Ovary (tissue), 9 donors: ENCODE measurements around the gene BEAN1. TPM values are rescaled to one million over a fixed set of nuclear protein-coding genes. Genes with fewer than 3 reads are reported as not detected.

Experiments used
- DNase-seq, 5 donors: peaks; one replicate each; pipeline ENCODE4 v3.0.0-alpha.2; 2019 to 2020
- H3K27ac ChIP-seq, 2 donors: fragments of 200-600 bp; one replicate each; pipeline versions ENCODE4 v1.5.1 to v1.8.0; 2019 to 2022
- H3K27me3 ChIP-seq: fragments of 200-600 bp; one replicate; pipeline ENCODE4 v1.8.0; 2022
- H3K36me3 ChIP-seq: fragments of 200-600 bp; sonication (generic); one replicate; pipeline ENCODE4 v1.5.1; 2019
- H3K4me1 ChIP-seq: one replicate; pipeline ENCODE4 v1.8.1; 2013; ENCODE audit warnings: mild to moderate bottlenecking, moderate library complexity; ENCODE audit not compliant: insufficient read depth
- H3K4me3 ChIP-seq: fragments of 200-600 bp; sonication (generic); one replicate; pipeline ENCODE4 v1.5.1; 2017
- H3K9me3 ChIP-seq, 2 donors: fragments of 200-600 bp in 1 of 2; sonication (generic) in 1 of 2; one replicate each; pipeline versions ENCODE4 v1.5.1 to v1.8.1; 2013 to 2019; ENCODE audit warnings: mild to moderate bottlenecking in 1 of 2, moderate library complexity in 1 of 2
- EP300 ChIP-seq: sonication (generic); formaldehyde crosslinking; IDR thresholded peaks from one replicate; pipeline ENCODE4 v1.6.1; 2017; ENCODE audit warnings: antibody characterized with exemption
- POLR2A ChIP-seq: fragments of 450-650 bp; IDR thresholded peaks from one replicate; pipeline ENCODE4 v1.6.1; 2017; ENCODE audit warnings: antibody characterized with exemption, mild to moderate bottlenecking, moderate library complexity
- WGBS, 3 donors: extraction: QIAGEN DNeasy Blood & Tissue Kit in 1 of 3; methylation state at CpG; one replicate each; pipeline versions ENCODE4 v1.1.5 to v1.1.7; 2013 to 2017; 5-methylcytosine and 5-hydroxymethylcytosine counted together
- intact Hi-C, 4 donors: fragments of 100-400 bp; cut with DNase I; formaldehyde crosslinking; loops; one replicate each; pipeline versions ENCODE4 v1.11.0 to v1.15.1; 2022 to 2023
- polyA plus RNA-seq, 2 donors: library from polyadenylated mRNA; stranded (reverse); fragments of 200-250 nt in 1 of 2; fragments of 350-450 nt in 1 of 2; fragmentation: Illumina TruSeq in 1 of 2; extraction: RNeasy Lipid Tissue Mini Kit (QIAGEN cat#74804) in 1 of 2; gene quantifications; one replicate each; pipeline ENCODE4 v1.2.3, GENCODE V29; 2013 to 2014
- total RNA-seq, 7 donors: library from RNA; depleted of rRNA in 2 of 7; stranded (reverse); fragments of >200 nt in 2 of 7; fragmentation: NEBNext Ultra II Directional in 3 of 7; extraction: Animal tissue kit (Norgen Biotek cat#: 25700) in 3 of 7; gene quantifications; one replicate each; pipeline versions ENCODE4 v1.1.0 to v1.2.4, GENCODE V29; 2016 to 2023
- TF ChIP-seq, protein P1 (sequence below), 3 donors: fragments of 450-650 bp in 2 of 3; fragments of 200-600 bp in 1 of 3; IDR thresholded peaks; one replicate each; pipeline versions ENCODE4 v1.5.1 to v1.8.0; 2016 to 2022; ENCODE audit warnings: antibody characterized with exemption in 3 of 3, mild to moderate bottlenecking in 1 of 3
- donor health status: DM: no; HTN: no; CAD: no; lungs with moderate emphysema.
- donor health status: DM: no; HTN: no; CAD: no.
- donor health status: Bipolar disorder and iron deficiency.
- donor health status: DM: yes; HTN: yes; CAD: no.
- donor health status: DM: no; HTN: no; CAD: no.
- donor health status: DM: yes; HTN: yes; CAD: no.

Gene BEAN1
- total and polyA plus RNA-seq, 9 donors: 0.15 to 2.2 (median 0.61) TPM; not detected in 1

- DNase-seq: peak in 1 of 5 donors; percentile 20
- no peaks in the 10 kb centered on the region for H3K9me3 ChIP-seq
- intact Hi-C loops: no loop called here
Observed at GRCh38 chr16:66468321-66468965, 41.3 kb downstream of the BEAN1 start.

DNA sequence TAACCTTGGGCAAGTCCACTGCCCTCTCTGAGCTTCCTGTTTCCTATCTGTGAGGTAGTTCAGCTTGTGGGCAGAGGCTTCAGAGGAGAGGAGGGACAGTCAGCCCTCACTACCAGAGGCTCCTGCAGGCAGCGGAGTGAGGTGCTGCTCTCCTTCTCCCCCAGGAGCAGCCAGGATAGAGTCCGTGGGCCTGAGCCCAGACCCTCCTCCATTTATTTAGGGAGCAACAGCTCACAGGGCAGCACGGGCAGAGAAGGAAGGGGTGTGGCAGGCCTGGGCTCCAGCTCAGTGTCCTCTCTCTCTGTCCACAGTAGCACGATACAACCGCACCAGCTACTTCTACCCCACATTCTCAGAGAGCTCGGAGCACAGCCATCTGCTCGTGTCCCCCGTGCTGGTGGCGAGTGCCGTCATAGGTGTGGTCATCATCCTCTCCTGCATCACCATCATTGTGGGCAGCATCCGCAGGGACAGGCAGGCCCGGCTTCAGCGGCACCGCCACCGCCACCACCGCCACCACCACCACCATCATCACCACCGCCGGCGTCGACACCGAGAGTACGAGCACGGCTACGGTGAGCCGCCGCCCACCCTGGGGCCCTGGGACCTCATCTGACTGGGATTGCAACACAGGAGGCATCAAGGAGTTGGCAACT lies 42.3 kb downstream of the BEAN1 start:
- intact Hi-C loops: no loop called here
- Histone ChIP-seq H3K27me3 (no peaks in the 10 kb centered on the region), H3K4me1 (no peaks in the 10 kb centered on the region), H3K36me3 (no peaks in the 10 kb centered on the region), H3K27ac (no peak overlapping the region), H3K4me3 (no peak overlapping the region), H3K9me3 (no peaks in the 10 kb centered on the region)
- 92 to 94% (median 94%) methylated on average over 26 of the region's 26 CpGs for WGBS, 3 donors
- peak in 1 of 5 donors; percentile 23 for DNase-seq
- TF ChIP-seq EP300 (no peak), POLR2A (no peak)
- TF ChIP-seq, protein P1, sequence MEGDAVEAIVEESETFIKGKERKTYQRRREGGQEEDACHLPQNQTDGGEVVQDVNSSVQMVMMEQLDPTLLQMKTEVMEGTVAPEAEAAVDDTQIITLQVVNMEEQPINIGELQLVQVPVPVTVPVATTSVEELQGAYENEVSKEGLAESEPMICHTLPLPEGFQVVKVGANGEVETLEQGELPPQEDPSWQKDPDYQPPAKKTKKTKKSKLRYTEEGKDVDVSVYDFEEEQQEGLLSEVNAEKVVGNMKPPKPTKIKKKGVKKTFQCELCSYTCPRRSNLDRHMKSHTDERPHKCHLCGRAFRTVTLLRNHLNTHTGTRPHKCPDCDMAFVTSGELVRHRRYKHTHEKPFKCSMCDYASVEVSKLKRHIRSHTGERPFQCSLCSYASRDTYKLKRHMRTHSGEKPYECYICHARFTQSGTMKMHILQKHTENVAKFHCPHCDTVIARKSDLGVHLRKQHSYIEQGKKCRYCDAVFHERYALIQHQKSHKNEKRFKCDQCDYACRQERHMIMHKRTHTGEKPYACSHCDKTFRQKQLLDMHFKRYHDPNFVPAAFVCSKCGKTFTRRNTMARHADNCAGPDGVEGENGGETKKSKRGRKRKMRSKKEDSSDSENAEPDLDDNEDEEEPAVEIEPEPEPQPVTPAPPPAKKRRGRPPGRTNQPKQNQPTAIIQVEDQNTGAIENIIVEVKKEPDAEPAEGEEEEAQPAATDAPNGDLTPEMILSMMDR (IDR thresholded peaks at IDR 0.05): no peak

More at GRCh38 chr16:66468321-66468965, 41.3 kb downstream of the BEAN1 start:
- Histone ChIP-seq H3K4me1 (no peaks in the 10 kb centered on the region), H3K36me3 (no peaks in the 10 kb centered on the region), H3K27ac (no peak overlapping the region), H3K4me3 (no peak overlapping the region), H3K27me3 (no peaks in the 10 kb centered on the region)
- no peak for TF ChIP-seq POLR2A
- TF ChIP-seq EP300: no peak
- TF ChIP-seq, protein P1 (IDR thresholded peaks at IDR 0.05): no peak
- 82 to 85% (median 85%) methylated on average over 11 of the region's 11 CpGs for WGBS, 3 donors

GRCh38 chr16:66469947-66470546 lies 43.0 kb downstream of the BEAN1 start:
- intact Hi-C loops: no loop called here
- no peaks in the 10 kb centered on the region for H3K36me3 ChIP-seq

DNA sequence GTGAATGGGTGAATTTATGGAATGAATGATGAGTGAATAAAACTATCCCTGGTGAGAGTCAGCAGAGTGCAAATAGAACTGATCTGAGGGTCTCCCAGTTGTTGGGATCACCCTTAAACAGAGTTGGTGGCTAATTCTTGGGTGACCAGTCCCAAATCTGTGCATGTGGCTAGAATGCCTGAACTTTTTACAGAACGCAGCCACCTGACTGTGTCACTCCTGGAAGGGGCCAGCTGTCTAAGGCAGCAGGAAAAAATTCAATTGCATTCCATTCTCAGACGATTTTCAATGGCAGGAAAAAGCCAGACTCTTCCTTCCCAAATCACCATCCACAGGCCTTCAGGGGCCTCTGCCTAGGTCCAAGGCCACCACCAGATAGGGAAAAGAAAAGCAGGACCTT lies 43.5 kb downstream of the BEAN1 start:
- 44 to 52% (median 46%) methylated on average over 2 of the region's 2 CpGs for WGBS, 3 donors
- no peaks in the 10 kb centered on the region for H3K4me1 ChIP-seq
- TF ChIP-seq POLR2A (no peak), EP300 (no peak)
- TF ChIP-seq, protein P1 (IDR thresholded peaks at IDR 0.05): no peak
- DNase-seq: no peak
- H3K4me3 ChIP-seq: no peak overlapping the region
- no peak overlapping the region for H3K27ac ChIP-seq
- intact Hi-C loops: no loop called here
- no peaks in the 10 kb centered on the region for H3K27me3 ChIP-seq
- no peaks in the 10 kb centered on the region for H3K36me3 ChIP-seq
- H3K9me3 ChIP-seq: no peaks in the 10 kb centered on the region

More at GRCh38 chr16:66469947-66470546, 43.0 kb downstream of the BEAN1 start:
- TF ChIP-seq POLR2A (no peak), EP300 (no peak)
- TF ChIP-seq, protein P1 (IDR thresholded peaks at IDR 0.05): no peak
- H3K27ac ChIP-seq: no peak overlapping the region
- no peak overlapping the region for H3K4me3 ChIP-seq
- peak in 1 of 5 donors; percentile 7 for DNase-seq
- H3K27me3 ChIP-seq: no peaks in the 10 kb centered on the region
- WGBS, 3 donors: 84 to 93% (median 85%) methylated on average over 6 of the region's 6 CpGs
- H3K4me1 ChIP-seq: no peaks in the 10 kb centered on the region
- no peaks in the 10 kb centered on the region for H3K9me3 ChIP-seq
